ENCODE results near the gene HOXB5.

HOXB5 gene

DNA sequence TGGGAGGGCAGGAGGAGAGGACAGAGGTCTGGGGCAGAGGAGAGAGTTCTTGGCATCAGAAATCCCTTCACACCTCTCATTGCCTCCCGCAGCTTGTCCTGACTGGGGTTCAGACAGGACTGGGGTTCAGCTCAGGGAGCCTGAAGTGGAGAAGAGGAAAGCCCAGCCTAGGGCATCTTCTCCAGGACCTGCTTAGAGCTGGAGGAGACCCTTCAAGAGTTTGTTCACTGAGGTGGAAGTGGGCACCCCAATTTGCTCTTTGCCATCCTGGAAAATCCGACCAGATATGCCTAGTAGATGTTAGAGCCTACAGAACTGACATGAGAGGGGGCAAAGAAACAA lies 5.5 kb downstream of the HOXB5 start:
- no peak for DNase-seq
- Histone ChIP-seq H3K27me3 (replicated peaks; ENCODE audit: control insufficient read depth, insufficient read depth, low read length, poor library complexity, severe bottlenecking) (peaks cover 19% of the 10 kb centered on the region), H3K36me3 (ENCODE audit: control insufficient read depth, insufficient read depth, low read length) (no peaks in the 10 kb centered on the region), H3K9me3 (ENCODE audit: control insufficient read depth, low read length) (no peaks in the 10 kb centered on the region), H3K4me1 (ENCODE audit: control insufficient read depth, insufficient read depth, low read length, poor library complexity, severe bottlenecking) (peaks cover 28% of the 10 kb centered on the region), H3K27ac (ENCODE audit: insufficient read depth, low read length, poor library complexity, severe bottlenecking) (no peak overlapping the region), H3K4me3 (ENCODE audit: insufficient read depth, low read depth, low read length, poor library complexity, severe bottlenecking) (no peak overlapping the region)

DNA sequence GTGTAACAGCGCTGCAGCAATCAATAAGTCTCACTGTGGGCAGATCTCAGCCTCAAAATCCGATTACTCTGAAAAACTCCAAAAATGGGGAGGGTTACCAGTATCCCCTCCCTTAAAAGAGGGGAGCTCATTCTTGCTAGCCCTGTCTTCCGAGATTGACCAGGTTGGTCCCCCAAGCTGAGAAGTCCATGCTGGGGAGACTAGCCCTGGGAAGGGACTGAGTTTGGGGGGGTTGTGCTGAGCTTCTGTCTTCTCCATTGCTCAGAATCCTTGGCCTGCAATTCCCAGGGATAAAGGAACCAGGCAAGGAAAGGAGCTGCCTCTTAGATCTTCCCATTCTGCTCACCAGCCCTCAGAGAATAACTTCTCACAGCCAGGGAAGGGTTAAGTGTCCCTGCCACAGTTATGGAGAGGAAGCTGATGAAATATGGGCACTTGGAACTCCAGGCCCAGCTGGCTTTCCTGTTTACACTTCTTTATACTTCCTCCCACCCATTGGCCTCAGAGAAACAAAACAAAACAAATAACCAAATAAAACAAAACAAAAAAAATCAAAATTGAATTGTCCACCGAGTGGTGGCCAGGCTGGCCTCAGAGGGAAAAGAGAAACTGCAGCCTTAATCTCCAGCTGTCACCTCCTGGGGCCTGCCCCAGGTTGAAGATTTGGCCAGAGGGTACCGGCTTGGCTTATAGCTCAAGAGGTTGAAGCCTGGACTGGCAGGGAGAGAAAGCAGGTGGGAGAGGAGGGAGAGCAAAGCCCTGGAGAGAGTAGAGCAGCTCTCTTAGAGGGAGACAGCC lies 6.1 kb downstream of the HOXB5 start:
- H3K4me1 ChIP-seq (ENCODE audit: control insufficient read depth, insufficient read depth, low read length, poor library complexity, severe bottlenecking): peaks cover 22% of the 10 kb centered on the region
- H3K27ac ChIP-seq (ENCODE audit: insufficient read depth, low read length, poor library complexity, severe bottlenecking): no peak overlapping the region
- no peak overlapping the region for H3K4me3 ChIP-seq (ENCODE audit: insufficient read depth, low read depth, low read length, poor library complexity, severe bottlenecking)
- no peaks in the 10 kb centered on the region for H3K9me3 ChIP-seq (ENCODE audit: control insufficient read depth, low read length)
- H3K36me3 ChIP-seq (ENCODE audit: control insufficient read depth, insufficient read depth, low read length): no peaks in the 10 kb centered on the region
- no peak for DNase-seq
- H3K27me3 ChIP-seq (replicated peaks; ENCODE audit: control insufficient read depth, insufficient read depth, low read length, poor library complexity, severe bottlenecking): peaks cover 15% of the 10 kb centered on the region

DNA sequence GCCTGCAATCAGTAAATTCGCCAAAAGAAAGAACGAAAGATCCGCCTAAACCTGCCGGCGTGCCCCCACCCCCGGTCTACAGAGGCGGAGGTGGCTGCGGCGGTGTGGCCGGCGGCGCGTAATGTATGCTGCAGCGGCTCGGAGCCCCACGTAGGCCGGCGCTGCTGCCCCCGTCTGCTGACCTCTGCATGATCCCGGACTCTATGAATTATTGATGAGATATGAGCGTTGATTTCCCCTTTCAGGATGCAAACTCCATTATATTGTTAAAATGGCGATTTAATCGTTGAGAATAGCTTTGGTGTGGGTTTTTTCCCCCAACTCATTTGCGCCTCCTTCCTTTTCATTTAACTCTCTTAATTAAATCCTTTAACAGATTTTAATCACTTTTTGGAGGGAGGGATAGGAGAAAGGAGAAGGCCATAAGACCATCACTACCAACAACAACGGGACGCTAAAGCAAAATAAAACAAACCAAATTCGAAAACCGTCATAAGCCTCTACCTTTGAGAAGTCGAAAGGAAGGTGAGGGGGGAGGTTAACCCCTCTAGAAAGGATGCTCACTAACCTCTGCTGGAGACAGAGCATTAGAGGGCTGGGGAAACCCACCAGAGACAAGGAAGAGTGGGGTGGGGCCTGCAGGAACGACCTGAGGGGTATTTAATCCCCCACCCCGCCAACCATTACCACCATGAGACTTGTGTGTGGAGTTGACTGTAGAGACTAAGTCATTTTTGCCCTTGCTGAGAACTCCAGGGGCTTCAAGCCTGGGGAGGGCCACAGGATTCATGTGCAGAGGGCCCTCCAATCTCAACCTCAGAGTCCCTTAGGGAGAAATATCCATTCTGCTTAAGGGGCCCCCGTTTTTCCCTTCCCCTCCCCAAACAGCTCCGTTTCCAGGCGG lies 7.0 kb downstream of the HOXB5 start:
- no peak for DNase-seq
- peaks cover 16% of the 10 kb centered on the region for H3K27me3 ChIP-seq (replicated peaks; ENCODE audit: control insufficient read depth, insufficient read depth, low read length, poor library complexity, severe bottlenecking)

DNA sequence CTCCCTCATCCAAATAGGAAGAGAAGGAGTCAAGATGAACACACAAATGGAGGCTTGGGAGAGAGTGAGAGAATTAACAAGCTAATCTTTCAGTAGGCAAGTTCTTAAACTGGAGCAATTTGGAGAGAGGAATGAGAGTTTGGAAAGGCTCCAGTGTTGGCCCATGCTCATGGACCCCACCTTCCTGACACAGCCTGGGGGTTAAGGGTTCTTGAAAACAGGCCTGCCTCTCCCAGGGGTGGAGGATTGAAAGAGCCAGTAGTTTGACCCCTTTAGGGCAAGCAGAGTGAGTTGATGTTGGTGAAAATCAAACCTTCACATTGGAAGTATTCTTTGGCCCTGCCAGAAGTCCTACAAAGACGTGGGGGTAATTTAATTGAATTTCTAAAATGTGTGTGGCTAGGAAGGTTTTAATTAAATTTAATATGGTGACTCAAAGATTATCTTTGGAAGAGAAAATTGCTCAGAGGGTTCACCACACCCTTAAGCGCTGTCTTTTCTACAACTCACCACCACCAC lies 9.3 kb downstream of the HOXB5 start:
- no peaks in the 10 kb centered on the region for H3K9me3 ChIP-seq (ENCODE audit: control insufficient read depth, low read length)
- H3K4me3 ChIP-seq (ENCODE audit: insufficient read depth, low read depth, low read length, poor library complexity, severe bottlenecking): no peak overlapping the region
- no peak for DNase-seq
- peaks cover 19% of the 10 kb centered on the region for H3K4me1 ChIP-seq (ENCODE audit: control insufficient read depth, insufficient read depth, low read length, poor library complexity, severe bottlenecking)
- no peak overlapping the region for H3K27ac ChIP-seq (ENCODE audit: insufficient read depth, low read length, poor library complexity, severe bottlenecking)
- H3K27me3 ChIP-seq (replicated peaks; ENCODE audit: control insufficient read depth, insufficient read depth, low read length, poor library complexity, severe bottlenecking): peaks cover 32% of the 10 kb centered on the region
- H3K36me3 ChIP-seq (ENCODE audit: control insufficient read depth, insufficient read depth, low read length): no peaks in the 10 kb centered on the region

More for the DNA sequence above, 7.0 kb downstream of the HOXB5 start:
- Histone ChIP-seq H3K9me3 (ENCODE audit: control insufficient read depth, low read length) (no peaks in the 10 kb centered on the region), H3K4me1 (ENCODE audit: control insufficient read depth, insufficient read depth, low read length, poor library complexity, severe bottlenecking) (peaks cover 17% of the 10 kb centered on the region), H3K27ac (ENCODE audit: insufficient read depth, low read length, poor library complexity, severe bottlenecking) (no peak overlapping the region), H3K4me3 (ENCODE audit: insufficient read depth, low read depth, low read length, poor library complexity, severe bottlenecking) (peak overlapping the region; percentile 64), H3K36me3 (ENCODE audit: control insufficient read depth, insufficient read depth, low read length) (no peaks in the 10 kb centered on the region)

DNA sequence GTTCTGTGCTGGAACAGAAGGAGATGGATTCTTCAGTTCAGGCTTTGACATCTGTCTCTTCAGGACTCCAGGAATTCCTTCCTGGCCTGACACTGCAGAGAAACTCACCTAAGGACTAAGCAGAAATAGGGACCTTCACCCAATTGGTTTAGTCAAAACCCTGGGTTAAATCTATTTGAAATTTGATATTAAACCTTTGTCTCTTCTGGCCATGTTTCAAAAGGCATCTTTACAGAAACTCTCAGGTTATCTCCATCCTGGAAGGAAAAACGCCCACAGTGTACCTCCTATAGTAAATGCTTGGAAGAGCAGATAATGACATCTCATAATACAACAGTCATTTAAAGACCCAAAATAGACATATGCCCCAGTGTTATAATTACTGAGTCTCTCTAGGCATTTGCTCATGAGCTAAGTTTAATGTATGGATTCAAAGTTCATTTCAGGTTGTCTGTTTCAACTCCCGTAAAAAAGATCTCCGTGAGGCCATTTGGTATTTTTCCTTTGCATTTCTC lies 9.8 kb downstream of the HOXB5 start:
- H3K27me3 ChIP-seq (replicated peaks; ENCODE audit: control insufficient read depth, insufficient read depth, low read length, poor library complexity, severe bottlenecking): peaks cover 32% of the 10 kb centered on the region
- peaks cover 24% of the 10 kb centered on the region for H3K4me1 ChIP-seq (ENCODE audit: control insufficient read depth, insufficient read depth, low read length, poor library complexity, severe bottlenecking)

DNA sequence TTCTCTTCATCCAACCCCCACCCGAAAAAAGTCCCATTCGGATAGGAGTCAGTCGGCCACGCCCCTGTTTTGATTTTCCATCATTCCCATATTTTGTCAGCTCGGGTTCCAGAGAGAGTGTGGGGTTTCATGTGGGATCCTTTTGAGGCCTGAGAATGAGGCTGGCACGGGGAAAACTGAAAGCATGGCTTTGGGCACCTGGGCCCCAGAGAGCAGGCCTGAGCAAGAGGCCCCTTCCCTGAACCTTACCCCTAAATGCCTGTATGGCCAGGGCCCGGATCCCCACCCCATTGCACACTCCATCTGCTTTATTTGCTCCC lies 10.9 kb downstream of the HOXB5 start:
- peaks cover 32% of the 10 kb centered on the region for H3K27me3 ChIP-seq (replicated peaks; ENCODE audit: control insufficient read depth, insufficient read depth, low read length, poor library complexity, severe bottlenecking)
- H3K4me3 ChIP-seq (ENCODE audit: insufficient read depth, low read depth, low read length, poor library complexity, severe bottlenecking): no peak overlapping the region
- no peak overlapping the region for H3K27ac ChIP-seq (ENCODE audit: insufficient read depth, low read length, poor library complexity, severe bottlenecking)
- DNase-seq: no peak
- no peaks in the 10 kb centered on the region for H3K36me3 ChIP-seq (ENCODE audit: control insufficient read depth, insufficient read depth, low read length)
- H3K4me1 ChIP-seq (ENCODE audit: control insufficient read depth, insufficient read depth, low read length, poor library complexity, severe bottlenecking): peaks cover 26% of the 10 kb centered on the region
- H3K9me3 ChIP-seq (ENCODE audit: control insufficient read depth, low read length): no peaks in the 10 kb centered on the region

More for the DNA sequence above, 9.8 kb downstream of the HOXB5 start:
- no peak overlapping the region for H3K27ac ChIP-seq (ENCODE audit: insufficient read depth, low read length, poor library complexity, severe bottlenecking)
- no peaks in the 10 kb centered on the region for H3K36me3 ChIP-seq (ENCODE audit: control insufficient read depth, insufficient read depth, low read length)
- H3K4me3 ChIP-seq (ENCODE audit: insufficient read depth, low read depth, low read length, poor library complexity, severe bottlenecking): no peak overlapping the region
- no peaks in the 10 kb centered on the region for H3K9me3 ChIP-seq (ENCODE audit: control insufficient read depth, low read length)
- no peak for DNase-seq

DNA sequence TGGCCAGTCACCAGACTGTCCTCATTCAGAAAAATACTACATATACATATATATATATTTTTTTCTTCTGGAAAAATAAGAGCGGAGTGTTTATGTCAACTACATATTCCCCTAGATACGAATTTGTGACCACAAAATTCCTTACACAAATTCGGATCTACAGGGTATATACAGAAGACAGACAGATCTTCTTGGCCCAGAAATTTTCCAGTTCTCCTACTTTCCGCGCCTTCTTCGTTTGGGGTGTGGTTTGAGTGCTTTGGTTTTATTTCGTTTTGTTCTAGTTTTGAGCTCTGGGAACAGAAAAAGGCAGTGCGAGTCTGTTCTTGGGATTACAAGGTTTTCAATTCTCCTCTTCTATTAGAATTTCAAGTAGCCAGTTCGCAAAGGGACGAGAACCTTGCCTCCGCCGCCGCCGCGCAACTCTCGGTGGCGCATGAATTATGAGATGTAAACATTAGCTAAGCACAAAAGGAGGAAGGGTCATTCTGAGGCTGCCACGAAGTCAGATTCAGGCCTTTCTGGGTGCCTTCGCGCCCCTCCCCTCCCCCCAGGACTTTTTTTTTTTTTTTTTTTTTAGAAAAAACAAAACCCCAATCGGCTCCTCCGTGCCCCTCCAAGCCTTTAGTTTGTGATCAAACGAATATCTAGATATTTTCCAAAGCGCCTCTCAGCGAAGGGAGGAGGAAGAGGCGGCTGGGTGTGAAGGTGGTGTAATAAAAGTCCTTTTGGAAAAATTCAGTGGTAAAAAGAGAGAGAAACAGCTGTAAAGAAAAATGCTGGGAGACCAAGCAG lies 13.6 kb downstream of the HOXB5 start:
- Histone ChIP-seq H3K27me3 (replicated peaks; ENCODE audit: control insufficient read depth, insufficient read depth, low read length, poor library complexity, severe bottlenecking) (peaks cover 24% of the 10 kb centered on the region), H3K9me3 (ENCODE audit: control insufficient read depth, low read length) (no peaks in the 10 kb centered on the region), H3K4me3 (ENCODE audit: insufficient read depth, low read depth, low read length, poor library complexity, severe bottlenecking) (no peak overlapping the region), H3K4me1 (ENCODE audit: control insufficient read depth, insufficient read depth, low read length, poor library complexity, severe bottlenecking) (peaks cover 23% of the 10 kb centered on the region), H3K36me3 (ENCODE audit: control insufficient read depth, insufficient read depth, low read length) (no peaks in the 10 kb centered on the region), H3K27ac (ENCODE audit: insufficient read depth, low read length, poor library complexity, severe bottlenecking) (no peak overlapping the region)
- DNase-seq: no peak

DNA sequence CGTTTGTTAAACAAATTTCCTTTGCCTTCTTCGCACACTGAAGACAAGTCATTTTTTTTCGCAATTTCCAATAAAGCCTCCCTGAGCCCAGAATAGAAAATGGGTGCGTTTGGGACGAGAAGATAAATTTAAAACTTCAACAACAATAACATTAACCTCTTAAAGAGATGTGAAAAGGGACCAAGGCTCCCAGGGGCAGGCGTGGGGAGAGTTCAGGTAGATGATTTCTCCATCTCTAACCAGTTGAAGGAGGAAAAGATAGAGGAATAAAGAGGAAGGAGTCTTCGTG lies 14.2 kb downstream of the HOXB5 start:
- Histone ChIP-seq H3K4me1 (ENCODE audit: control insufficient read depth, insufficient read depth, low read length, poor library complexity, severe bottlenecking) (peaks cover 21% of the 10 kb centered on the region), H3K36me3 (ENCODE audit: control insufficient read depth, insufficient read depth, low read length) (no peaks in the 10 kb centered on the region), H3K27ac (ENCODE audit: insufficient read depth, low read length, poor library complexity, severe bottlenecking) (no peak overlapping the region), H3K27me3 (replicated peaks; ENCODE audit: control insufficient read depth, insufficient read depth, low read length, poor library complexity, severe bottlenecking) (peaks cover 24% of the 10 kb centered on the region), H3K9me3 (ENCODE audit: control insufficient read depth, low read length) (no peaks in the 10 kb centered on the region), H3K4me3 (ENCODE audit: insufficient read depth, low read depth, low read length, poor library complexity, severe bottlenecking) (peak overlapping the region; percentile 81)
- no peak for DNase-seq

DNA sequence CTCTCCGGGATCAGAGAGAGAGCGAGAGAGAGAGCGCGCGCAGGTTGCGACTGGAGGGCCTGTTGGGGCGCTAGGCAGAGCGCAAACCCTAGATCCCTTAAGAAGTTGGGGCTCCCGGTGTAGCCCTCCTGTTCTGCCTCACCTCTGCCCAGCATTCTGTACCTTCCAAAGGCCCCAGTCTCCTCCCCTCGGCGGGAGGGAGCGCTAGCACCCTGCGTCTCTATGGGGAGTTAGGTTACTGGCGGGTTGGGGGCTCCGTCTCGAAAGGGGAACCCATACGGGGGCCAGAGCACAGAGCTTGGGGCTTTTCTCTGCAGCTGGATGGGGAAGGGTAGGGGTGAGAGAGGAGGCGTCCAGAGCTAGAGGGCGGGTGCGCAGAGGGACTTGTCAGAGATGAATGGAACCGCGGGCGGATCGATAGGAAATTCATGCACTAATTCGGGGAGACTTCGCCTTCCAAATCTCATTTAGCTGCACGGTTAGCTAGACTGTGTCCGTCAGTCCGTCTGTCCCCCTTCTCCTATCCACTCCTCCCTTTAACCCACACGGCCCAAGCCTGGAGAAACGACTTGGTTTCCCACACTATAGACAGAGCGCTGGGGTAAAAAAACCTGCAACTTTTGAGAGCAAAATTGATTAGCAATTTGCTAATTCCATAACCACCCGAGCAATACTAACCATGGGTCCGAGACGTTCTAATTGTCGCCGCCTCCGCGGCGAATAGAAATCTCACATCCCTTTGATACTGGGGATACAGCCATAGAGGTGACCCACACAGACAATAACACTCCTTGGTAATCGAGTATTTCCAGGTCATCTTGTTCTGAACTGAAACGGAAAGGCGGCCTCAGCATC lies 14.7 kb downstream of the HOXB5 start:
- peak overlapping the region; percentile 81 for H3K4me3 ChIP-seq (ENCODE audit: insufficient read depth, low read depth, low read length, poor library complexity, severe bottlenecking)
- H3K27me3 ChIP-seq (replicated peaks; ENCODE audit: control insufficient read depth, insufficient read depth, low read length, poor library complexity, severe bottlenecking): peaks cover 24% of the 10 kb centered on the region
- no peaks in the 10 kb centered on the region for H3K36me3 ChIP-seq (ENCODE audit: control insufficient read depth, insufficient read depth, low read length)
- no peaks in the 10 kb centered on the region for H3K9me3 ChIP-seq (ENCODE audit: control insufficient read depth, low read length)
- peaks cover 21% of the 10 kb centered on the region for H3K4me1 ChIP-seq (ENCODE audit: control insufficient read depth, insufficient read depth, low read length, poor library complexity, severe bottlenecking)
- no peak for DNase-seq
- peak overlapping the region; percentile 63 for H3K27ac ChIP-seq (ENCODE audit: insufficient read depth, low read length, poor library complexity, severe bottlenecking)
